ENCODE results near the gene IL13.
"Not testable (repeated sequence)": the region's sequence is repeated elsewhere in the genome, so short reads cannot be mapped to it uniquely, and the experiment has no call there.

Gene IL13

DNA sequence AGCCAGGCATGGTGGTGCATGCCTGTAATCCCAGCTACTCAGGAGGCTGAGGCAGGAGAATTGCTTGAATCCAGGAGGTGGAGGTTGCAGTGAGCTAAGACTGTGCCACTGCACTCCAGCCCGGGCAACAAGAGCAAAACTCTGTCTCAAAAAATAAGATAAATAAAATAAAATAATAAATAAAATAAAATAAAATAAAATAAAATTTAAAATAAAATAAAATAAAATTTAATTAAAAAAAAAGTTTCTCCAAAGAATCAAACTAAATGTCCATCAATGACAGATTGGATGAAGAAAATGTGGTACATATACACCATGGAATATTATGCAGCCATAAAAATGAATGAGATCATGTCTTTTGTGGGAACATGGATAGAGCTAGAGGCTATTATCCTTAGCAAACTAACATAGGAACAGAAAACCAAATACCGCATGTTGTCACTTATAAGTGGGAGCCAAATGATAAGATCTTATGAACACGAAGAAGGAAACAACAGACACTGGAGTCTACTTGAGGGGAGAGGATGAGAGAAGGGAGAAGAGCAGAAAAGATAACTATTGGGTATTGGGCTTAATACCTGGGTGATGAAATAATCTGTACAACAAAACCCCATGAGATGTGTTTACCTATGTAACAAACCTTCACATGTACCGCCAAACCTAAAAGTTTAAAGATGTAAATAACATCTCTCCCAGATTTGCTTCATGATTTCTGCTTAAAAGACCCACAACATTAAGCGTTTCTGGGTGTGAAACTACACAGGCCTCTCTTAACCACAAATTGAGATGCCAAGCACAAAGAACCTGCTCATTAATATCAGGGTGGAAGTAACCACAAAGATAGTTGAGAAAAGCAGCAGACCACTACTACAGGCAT, 34.0 kb downstream of the IL13 start:
- not testable (repeated sequence) for DNase-seq

GRCh38 chr5:132692632-132692967, 34.6 kb downstream of the IL13 start:
- DNase-seq, result no peak

GRCh38 chr5:132695956-132696355, 38.0 kb downstream of the IL13 start:
- DNase-seq, result no peak

DNA sequence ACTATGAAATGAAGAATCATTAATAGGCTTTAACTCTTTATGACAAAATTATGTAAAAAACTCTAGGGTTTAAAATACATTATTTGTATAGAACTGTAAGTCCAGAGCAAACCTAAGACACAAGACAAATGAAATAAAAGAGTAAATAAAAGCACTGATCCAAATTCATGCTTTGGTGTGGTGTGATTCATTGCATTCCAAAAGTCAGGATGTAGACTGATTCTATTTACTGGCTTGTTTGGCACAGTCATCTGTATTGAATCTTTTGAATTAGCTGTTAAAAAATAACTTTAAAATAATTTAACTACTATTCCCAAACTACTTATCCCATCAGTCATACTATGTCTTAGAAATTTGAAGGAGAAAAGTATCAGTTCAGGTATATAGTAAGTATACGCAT, 46.9 kb downstream of the IL13 start:
- no peak for DNase-seq

- DNase-seq, result no peak
Measured at GRCh38 chr5:132708645-132709044, 50.7 kb downstream of the IL13 start.
